Astrocyte (in vitro differentiated cells and primary cell): Measurements from ENCODE around the gene SHISAL1. TPM values are rescaled to one million over a fixed set of nuclear protein-coding genes. Genes with fewer than 3 reads are reported as not detected.
A peak's percentile ranks its signal among the peaks of the same experiment; 100 is the strongest.

Experiments used
- DNase-seq: peaks from one replicate; pipeline ENCODE4 v3.0.0-alpha.2; 2010; ENCODE audit warnings: low read depth
- FAIRE-seq: peaks from 2 replicates; lab custom pipeline; 2011; peaks lifted over from hg19 to GRCh38; lab: Jason Lieb, UNC
- H2AFZ ChIP-seq: 2 replicates; pipeline ENCODE4 v1.6.0; 2012; ENCODE audit warnings: low read depth, low read length, inconsistent platforms
- H3K27ac ChIP-seq: 2 replicates; pipeline ENCODE4 v1.5.1; 2011; ENCODE audit warnings: low read depth, low read length, inconsistent platforms
- H3K27me3 ChIP-seq: 2 replicates; pipeline ENCODE4 v1.6.0; 2011; ENCODE audit warnings: low read length, inconsistent platforms; ENCODE audit not compliant: insufficient read depth
- H3K36me3 ChIP-seq: 2 replicates; pipeline ENCODE4 v1.5.1; 2011; ENCODE audit warnings: low read length, inconsistent platforms; ENCODE audit not compliant: insufficient read depth
- H3K4me1 ChIP-seq: 2 replicates; pipeline ENCODE4 v1.5.1; 2011; ENCODE audit warnings: low read length, inconsistent platforms; ENCODE audit not compliant: insufficient read depth
- H3K4me2 ChIP-seq: 2 replicates; pipeline ENCODE4 v1.6.0; 2012; ENCODE audit warnings: low read length, inconsistent platforms
- H3K4me3 ChIP-seq: 2 replicates; pipeline ENCODE4 v1.5.1; 2011; ENCODE audit warnings: low read depth, mild to moderate bottlenecking, low read length, inconsistent platforms; ENCODE audit not compliant: insufficient read depth
- H3K79me2 ChIP-seq: 2 replicates; pipeline ENCODE4 v1.6.0; 2012; ENCODE audit warnings: mild to moderate bottlenecking, low read length, inconsistent platforms; ENCODE audit not compliant: insufficient read depth
- H3K9ac ChIP-seq: 2 replicates; pipeline ENCODE4 v1.6.0; 2012; ENCODE audit warnings: mild to moderate bottlenecking, low read length, inconsistent platforms
- H3K9me3 ChIP-seq: 2 replicates; pipeline ENCODE4 v1.5.1; 2012; ENCODE audit warnings: low read depth, mild to moderate bottlenecking, low read length, inconsistent platforms; ENCODE audit not compliant: insufficient read depth
- H4K20me1 ChIP-seq: 2 replicates; pipeline ENCODE4 v1.6.0; 2012; ENCODE audit warnings: low read length, inconsistent platforms; ENCODE audit not compliant: insufficient read depth
- H3K27ac Mint-ChIP-seq: one replicate; pipeline ENCODE4 v1.8.0; 2021; ENCODE audit warnings: mild to moderate bottlenecking, mixed read lengths; ENCODE audit not compliant: unreplicated experiment
- H3K27me3 Mint-ChIP-seq: one replicate; pipeline ENCODE4 v1.8.0; 2021; ENCODE audit warnings: low read depth, mixed read lengths; ENCODE audit not compliant: unreplicated experiment
- H3K36me3 Mint-ChIP-seq: one replicate; pipeline ENCODE4 v1.8.0; 2021; ENCODE audit warnings: low read depth, mixed read lengths; ENCODE audit not compliant: unreplicated experiment
- H3K4me1 Mint-ChIP-seq: one replicate; pipeline ENCODE4 v1.8.0; 2021; ENCODE audit warnings: low read depth, mixed read lengths; ENCODE audit not compliant: unreplicated experiment
- H3K4me3 Mint-ChIP-seq: one replicate; pipeline ENCODE4 v1.8.0; 2021; ENCODE audit warnings: mild to moderate bottlenecking, moderate library complexity, mixed read lengths; ENCODE audit not compliant: unreplicated experiment
- H3K9me3 Mint-ChIP-seq: one replicate; pipeline ENCODE4 v1.8.0; 2021; ENCODE audit warnings: mild to moderate bottlenecking, mixed read lengths; ENCODE audit not compliant: unreplicated experiment
- CTCF ChIP-seq: IDR thresholded peaks from 2 replicates; pipeline ENCODE4 v1.5.1; 2011; ENCODE audit warnings: low read depth, mild to moderate bottlenecking, inconsistent platforms, low read length, moderate library complexity; ENCODE audit not compliant: insufficient read depth
- EZH2 ChIP-seq: IDR thresholded peaks from 2 replicates; pipeline ENCODE4 v1.6.1; 2012; ENCODE audit warnings: mild to moderate bottlenecking, low read length, inconsistent platforms; ENCODE audit not compliant: insufficient read depth
- total RNA-seq: library from RNA; stranded (reverse); gene quantifications from 2 replicates; pipeline ENCODE4 v1.2.1, GENCODE V29; 2021

SHISAL1 gene
- total RNA-seq, 1 donor from 2014 or later, result 0.36 TPM

DNA sequence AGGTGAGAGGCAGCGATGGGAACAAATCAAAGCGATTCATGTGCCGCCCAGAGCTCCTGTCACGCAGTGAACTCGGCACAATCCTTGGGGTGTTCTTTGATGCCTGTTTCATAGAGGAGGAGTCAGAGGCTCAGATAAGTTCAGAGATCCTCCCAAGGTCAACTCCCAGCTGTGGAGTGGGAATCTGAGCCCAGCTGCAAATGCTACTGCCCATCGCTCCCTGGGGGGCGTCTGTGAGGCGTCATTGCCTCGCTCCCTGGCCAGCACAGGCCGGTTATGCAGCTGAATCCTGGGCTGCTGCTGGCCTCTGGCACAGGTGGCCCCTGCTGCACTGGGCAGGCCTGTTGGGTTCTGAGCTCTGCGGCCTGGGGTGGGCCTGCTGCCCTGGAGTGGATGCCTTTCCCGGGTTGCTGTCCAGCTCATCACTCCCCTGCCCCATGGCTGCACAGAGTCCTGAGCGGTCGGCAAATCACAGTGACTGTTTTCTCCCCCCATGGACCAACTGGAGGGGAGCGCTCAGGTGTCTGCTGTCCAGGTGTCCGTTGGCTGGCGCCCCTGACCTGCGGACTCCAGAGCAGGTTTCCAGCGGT is 36.3 kb upstream of the SHISAL1 start:
- H3K4me3 ChIP-seq, result no peak overlapping the region
- H3K9me3 ChIP-seq, result no peaks in the 10 kb centered on the region
- H3K36me3 ChIP-seq, result no peaks in the 10 kb centered on the region
- Mint-ChIP-seq H3K4me3 (no peak overlapping the region), H3K27ac (no peak overlapping the region), H3K36me3 (no peaks in the 10 kb centered on the region), H3K9me3 (no peaks in the 10 kb centered on the region), H3K27me3 (peaks cover 56% of the 10 kb centered on the region), H3K4me1 (peaks cover 18% of the 10 kb centered on the region)
- H3K27ac ChIP-seq, result no peak overlapping the region
- peaks cover 15% of the 10 kb centered on the region for H3K4me1 ChIP-seq
- DNase-seq, result no peak
- TF ChIP-seq CTCF, result no peak
- TF ChIP-seq EZH2, result no peak
- H3K9ac ChIP-seq, result no peak overlapping the region
- H3K27me3 ChIP-seq, result peaks cover 23% of the 10 kb centered on the region
- H3K4me2 ChIP-seq, result no peak overlapping the region
- H3K79me2 ChIP-seq, result no peaks in the 10 kb centered on the region
- no peak overlapping the region for H2AFZ ChIP-seq
- FAIRE-seq, result no peak
- H4K20me1 ChIP-seq, result no peaks in the 10 kb centered on the region

DNA sequence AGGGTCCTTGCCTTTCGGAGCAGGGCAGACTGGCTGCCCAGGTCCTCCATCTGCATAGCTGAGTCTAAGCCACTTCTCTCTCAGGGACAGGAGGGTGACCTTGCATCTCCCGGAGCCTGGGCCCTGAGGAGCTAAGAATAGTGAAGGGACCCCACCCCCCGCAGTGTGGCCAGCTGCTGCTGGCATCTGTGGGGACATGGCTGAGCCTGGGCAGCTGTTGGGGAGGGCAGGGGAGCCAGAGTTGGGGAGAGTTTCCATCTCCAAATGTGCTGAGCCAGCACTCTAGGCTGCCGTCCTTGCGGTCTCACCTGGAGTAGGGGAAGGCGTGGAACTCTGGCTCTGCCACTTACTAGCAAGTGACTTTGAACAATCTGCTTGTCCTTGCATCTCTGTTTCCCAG is 34.8 kb upstream of the SHISAL1 start:
- no peak overlapping the region for H3K4me3 ChIP-seq
- Mint-ChIP-seq H3K36me3 (no peaks in the 10 kb centered on the region), H3K4me1 (peaks cover 18% of the 10 kb centered on the region), H3K27ac (no peak overlapping the region), H3K9me3 (no peaks in the 10 kb centered on the region), H3K4me3 (no peak overlapping the region), H3K27me3 (peaks cover 59% of the 10 kb centered on the region)
- peaks cover 28% of the 10 kb centered on the region for H3K27me3 ChIP-seq
- DNase-seq (no peak), FAIRE-seq (no peak)
- no peaks in the 10 kb centered on the region for H3K9me3 ChIP-seq
- peaks cover 15% of the 10 kb centered on the region for H3K4me1 ChIP-seq
- H4K20me1 ChIP-seq, result no peaks in the 10 kb centered on the region
- no peak overlapping the region for H3K27ac ChIP-seq
- H3K36me3 ChIP-seq, result no peaks in the 10 kb centered on the region
- no peak overlapping the region for H3K4me2 ChIP-seq
- TF ChIP-seq EZH2, result no peak
- TF ChIP-seq CTCF, result no peak
- H3K79me2 ChIP-seq, result no peaks in the 10 kb centered on the region
- H2AFZ ChIP-seq, result no peak overlapping the region
- no peak overlapping the region for H3K9ac ChIP-seq

DNA sequence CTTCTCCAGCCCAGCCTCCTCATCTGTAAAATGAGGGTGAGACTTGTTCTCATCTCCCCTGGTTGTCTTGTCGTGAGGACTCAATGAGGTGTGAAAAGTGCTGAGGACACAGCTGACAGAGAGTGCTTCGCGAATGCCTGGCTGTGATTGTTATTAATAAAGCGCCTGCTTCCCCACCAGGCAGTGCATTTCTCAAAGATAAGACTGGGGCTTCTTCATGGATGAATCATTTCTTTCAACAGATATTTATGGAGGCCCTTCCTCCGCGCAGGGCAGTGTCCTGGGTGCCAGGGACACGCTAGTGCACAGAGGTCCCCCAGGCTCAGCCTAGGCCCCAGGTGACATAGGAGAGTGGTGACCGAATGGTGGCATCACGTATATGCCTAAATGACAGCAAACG is 34.3 kb upstream of the SHISAL1 start:
- no peaks in the 10 kb centered on the region for H3K9me3 ChIP-seq
- H3K27ac ChIP-seq, result no peak overlapping the region
- Mint-ChIP-seq H3K36me3 (no peaks in the 10 kb centered on the region), H3K27me3 (peaks cover 62% of the 10 kb centered on the region), H3K27ac (no peak overlapping the region), H3K4me3 (no peak overlapping the region), H3K4me1 (peaks cover 16% of the 10 kb centered on the region), H3K9me3 (no peaks in the 10 kb centered on the region)
- no peaks in the 10 kb centered on the region for H3K79me2 ChIP-seq
- H3K4me3 ChIP-seq, result no peak overlapping the region
- TF ChIP-seq CTCF (no peak), EZH2 (no peak)
- no peaks in the 10 kb centered on the region for H3K36me3 ChIP-seq
- H3K4me2 ChIP-seq, result no peak overlapping the region
- H2AFZ ChIP-seq, result no peak overlapping the region
- FAIRE-seq, result no peak
- DNase-seq, result peak; percentile 32
- H3K4me1 ChIP-seq, result peaks cover 11% of the 10 kb centered on the region
- H3K27me3 ChIP-seq, result peaks cover 28% of the 10 kb centered on the region
- no peak overlapping the region for H3K9ac ChIP-seq
- no peaks in the 10 kb centered on the region for H4K20me1 ChIP-seq
